Heart left ventricle (tissue), 13 donors: ENCODE measurements around the gene INF2.

Experiments
- POLR2A ChIP-seq, 2 donors: fragments of 450-650 bp; IDR thresholded peaks; one replicate each; pipeline ENCODE4 v1.6.1; 2017; ENCODE audit warnings: antibody characterized with exemption in 2 of 2, mild to moderate bottlenecking in 2 of 2, moderate library complexity in 2 of 2
- TF ChIP-seq, protein P1 (sequence below), 12 donors: fragments of 200-600 bp; sonication (generic) in 4 of 12; IDR thresholded peaks; one replicate each; pipeline versions ENCODE4 v1.5.0 to v1.8.0; 2018 to 2022; ENCODE audit warnings: antibody characterized with exemption in 12 of 12, mild to moderate bottlenecking in 5 of 12
- donor health status: ischemic (EF 13 %, LVEDD 7.1; RV severe dilation, severe dysfunction).
- donor health status: DM: no; HTN: yes; CAD: no.
- donor health status: DM: no; HTN: no; CAD: no.
- donor health status: ischemic (EF 25% LVEDD 6.9; RV normal size, moderate dysfunction).
- donor health status: ischemic (EF 25% LVEDD 5.7; RV mildly dilated, moderate dysfunction).
- donor health status: ischemic (EF 35%, LVEDD 5.7; RV mildly dilated, moderate dysfunction).
- donor health status: nonischemic (EF 11% LVEDD 7.7; RV severe dilation, severe dysfunction).
- donor health status: DM: yes; HTN: yes; CAD: no.
- donor health status: PGD.
- donor health status: ischemic (EF 29% LVEDD 5.4; RV normal size, mild dysfunction).
- donor health status: nonischemic (EF 23%, LVEDD 6.1; RV moderate dilation, normal function).

- no peak for TF ChIP-seq POLR2A (IDR thresholded peaks at IDR 0.05)
- TF ChIP-seq, protein P1, sequence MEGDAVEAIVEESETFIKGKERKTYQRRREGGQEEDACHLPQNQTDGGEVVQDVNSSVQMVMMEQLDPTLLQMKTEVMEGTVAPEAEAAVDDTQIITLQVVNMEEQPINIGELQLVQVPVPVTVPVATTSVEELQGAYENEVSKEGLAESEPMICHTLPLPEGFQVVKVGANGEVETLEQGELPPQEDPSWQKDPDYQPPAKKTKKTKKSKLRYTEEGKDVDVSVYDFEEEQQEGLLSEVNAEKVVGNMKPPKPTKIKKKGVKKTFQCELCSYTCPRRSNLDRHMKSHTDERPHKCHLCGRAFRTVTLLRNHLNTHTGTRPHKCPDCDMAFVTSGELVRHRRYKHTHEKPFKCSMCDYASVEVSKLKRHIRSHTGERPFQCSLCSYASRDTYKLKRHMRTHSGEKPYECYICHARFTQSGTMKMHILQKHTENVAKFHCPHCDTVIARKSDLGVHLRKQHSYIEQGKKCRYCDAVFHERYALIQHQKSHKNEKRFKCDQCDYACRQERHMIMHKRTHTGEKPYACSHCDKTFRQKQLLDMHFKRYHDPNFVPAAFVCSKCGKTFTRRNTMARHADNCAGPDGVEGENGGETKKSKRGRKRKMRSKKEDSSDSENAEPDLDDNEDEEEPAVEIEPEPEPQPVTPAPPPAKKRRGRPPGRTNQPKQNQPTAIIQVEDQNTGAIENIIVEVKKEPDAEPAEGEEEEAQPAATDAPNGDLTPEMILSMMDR (IDR thresholded peaks at IDR 0.05), result no peak
These were observed 80.1 kb downstream of the INF2 start for GRCh38 chr14:104769324-104770071.
